BLaER1 treated with 17β-estradiol and CSF1 and Interleukin-3, amounts not matched to agents 10 nM and 100 nM (cell line): ENCODE results near the gene HERC3.

Experiments
- H3K27ac ChIP-seq, 11 experiments: shearing (Covaris generic); formaldehyde crosslinking; 2 replicates each; pipeline ENCODE4 v1.8.1; 2022
- H3K27me3 ChIP-seq, 11 experiments: shearing (Covaris generic); formaldehyde crosslinking; 2 replicates each; pipeline ENCODE4 v1.8.1; 2022
- H3K36me3 ChIP-seq, 11 experiments: shearing (Covaris generic); formaldehyde crosslinking; 2 replicates each; pipeline ENCODE4 v1.8.1; 2022
- H3K4me1 ChIP-seq, 10 experiments: shearing (Covaris generic); formaldehyde crosslinking; 2 replicates each; pipeline ENCODE4 v1.8.1; 2022
- H3K4me2 ChIP-seq, 11 experiments: shearing (Covaris generic); formaldehyde crosslinking; 2 replicates each; pipeline ENCODE4 v1.8.1; 2022
- H3K4me3 ChIP-seq, 10 experiments: shearing (Covaris generic); formaldehyde crosslinking; 2 replicates each; pipeline ENCODE4 v1.8.1; 2022
- H3K9ac ChIP-seq, 11 experiments: shearing (Covaris generic); formaldehyde crosslinking; 2 replicates each; pipeline ENCODE4 v1.8.1; 2022
- H3K9me3 ChIP-seq, 11 experiments: shearing (Covaris generic); formaldehyde crosslinking; replicated peaks in 1 of 11; 2 replicates each; pipeline ENCODE4 v1.8.1; 2022
- H4K20me1 ChIP-seq, 11 experiments: shearing (Covaris generic); formaldehyde crosslinking; 2 replicates each; pipeline ENCODE4 v1.8.1; 2022
- Cebpa-rat ChIP-seq, 11 experiments: shearing (Covaris generic); IDR thresholded peaks; 2 replicates each; pipeline ENCODE4 v1.8.1; 2022

HERC3 gene

GRCh38 chr4:88659890-88660208 lies 67.6 kb downstream of the HERC3 start:
- TF ChIP-seq Cebpa-rat (IDR thresholded peaks at IDR 0.05), result no peak
- H4K20me1 ChIP-seq, result no peaks in the 10 kb centered on the region; a peak in 1 of 22 replicates
- H3K4me3 ChIP-seq, result no peak overlapping the region
- no peak overlapping the region for H3K4me2 ChIP-seq
- H3K9ac ChIP-seq, result no peak overlapping the region
- peaks cover 23 to 94% (median 34%) of the 10 kb centered on the region in 11 experiments for H3K36me3 ChIP-seq
- no peaks in the 10 kb centered on the region for H3K9me3 ChIP-seq
- H3K4me1 ChIP-seq, result 0 out of 20 replicates have a peak, but pooled peaks cover 0 to 3% (median 0%) of the 10 kb centered on the region in 10 experiments
- H3K27ac ChIP-seq, result no peak overlapping the region
- H3K27me3 ChIP-seq, result no peaks in the 10 kb centered on the region

GRCh38 chr4:88660446-88661294 lies 68.4 kb downstream of the HERC3 start:
- Histone ChIP-seq H3K9ac (no peak overlapping the region), H3K27ac (no peak overlapping the region), H4K20me1 (no peaks in the 10 kb centered on the region; a peak in 1 of 22 replicates), H3K36me3 (peaks cover 15 to 94% (median 26%) of the 10 kb centered on the region in 11 experiments; a peak in 21 of 22 replicates), H3K4me2 (no peak overlapping the region), H3K4me1 (0 out of 20 replicates have a peak, but pooled peaks cover 0 to 3% (median 0%) of the 10 kb centered on the region in 10 experiments), H3K9me3 (no peaks in the 10 kb centered on the region), H3K4me3 (no peak overlapping the region), H3K27me3 (no peaks in the 10 kb centered on the region)
- no peak for TF ChIP-seq Cebpa-rat (IDR thresholded peaks at IDR 0.05)

- Histone ChIP-seq H3K27me3 (no peaks in the 10 kb centered on the region), H4K20me1 (no peaks in the 10 kb centered on the region; a peak in 1 of 22 replicates), H3K9ac (no peak overlapping the region), H3K4me1 (0 out of 20 replicates have a peak, but pooled peaks cover 0 to 3% (median 0%) of the 10 kb centered on the region in 10 experiments), H3K9me3 (no peaks in the 10 kb centered on the region), H3K4me2 (no peak overlapping the region), H3K27ac (no peak overlapping the region), H3K4me3 (no peak overlapping the region), H3K36me3 (peaks cover 8 to 91% (median 18%) of the 10 kb centered on the region in 11 experiments; a peak in 16 of 22 replicates)
- no peak for TF ChIP-seq Cebpa-rat (IDR thresholded peaks at IDR 0.05)
These were observed 69.5 kb downstream of the HERC3 start for GRCh38 chr4:88661739-88662138.

GRCh38 chr4:88672987-88673386 lies 80.7 kb downstream of the HERC3 start:
- no peak overlapping the region for H3K4me2 ChIP-seq
- no peaks in the 10 kb centered on the region for H3K27me3 ChIP-seq
- H4K20me1 ChIP-seq, result no peaks in the 10 kb centered on the region; a peak in 1 of 22 replicates
- TF ChIP-seq Cebpa-rat (IDR thresholded peaks at IDR 0.05), result no peak
- no peak overlapping the region for H3K4me3 ChIP-seq
- no peak overlapping the region for H3K9ac ChIP-seq
- no peaks in the 10 kb centered on the region for H3K4me1 ChIP-seq
- H3K9me3 ChIP-seq, result 0 out of 22 replicates have a peak, but pooled peaks cover 0 to 3% (median 0%) of the 10 kb centered on the region in 11 experiments
- peaks cover 15 to 87% (median 39%) of the 10 kb centered on the region in 11 experiments for H3K36me3 ChIP-seq
- no peak overlapping the region for H3K27ac ChIP-seq

GRCh38 chr4:88673886-88674285 lies 81.6 kb downstream of the HERC3 start:
- no peak overlapping the region for H3K27ac ChIP-seq
- TF ChIP-seq Cebpa-rat (IDR thresholded peaks at IDR 0.05), result no peak
- no peak overlapping the region for H3K9ac ChIP-seq

GRCh38 chr4:88674565-88674964 lies 82.3 kb downstream of the HERC3 start:
- Histone ChIP-seq H3K27ac (no peak overlapping the region), H3K4me1 (no peaks in the 10 kb centered on the region), H3K27me3 (no peaks in the 10 kb centered on the region), H3K4me3 (no peak overlapping the region), H3K9ac (no peak overlapping the region), H3K9me3 (0 out of 22 replicates have a peak, but pooled peaks cover 0 to 3% (median 0%) of the 10 kb centered on the region in 11 experiments), H4K20me1 (no peaks in the 10 kb centered on the region; a peak in 1 of 22 replicates), H3K36me3 (peaks cover 23 to 87% (median 46%) of the 10 kb centered on the region in 11 experiments), H3K4me2 (no peak overlapping the region)
- TF ChIP-seq Cebpa-rat (IDR thresholded peaks at IDR 0.05), result no peak

More at GRCh38 chr4:88673886-88674285, 81.6 kb downstream of the HERC3 start:
- H3K4me1 ChIP-seq, result no peaks in the 10 kb centered on the region
- no peaks in the 10 kb centered on the region for H3K27me3 ChIP-seq
- 0 out of 22 replicates have a peak, but pooled peaks cover 0 to 3% (median 0%) of the 10 kb centered on the region in 11 experiments for H3K9me3 ChIP-seq
- H3K36me3 ChIP-seq, result peaks cover 21 to 87% (median 41%) of the 10 kb centered on the region in 11 experiments
- no peak overlapping the region for H3K4me2 ChIP-seq
- no peak overlapping the region for H3K4me3 ChIP-seq
- H4K20me1 ChIP-seq, result no peaks in the 10 kb centered on the region; a peak in 1 of 22 replicates

- Histone ChIP-seq H3K9me3 (0 out of 22 replicates have a peak, but pooled peaks cover 0 to 3% (median 0%) of the 10 kb centered on the region in 11 experiments), H3K4me2 (no peak overlapping the region), H3K4me1 (no peaks in the 10 kb centered on the region), H3K27ac (no peak overlapping the region), H3K4me3 (no peak overlapping the region), H4K20me1 (no peaks in the 10 kb centered on the region; a peak in 1 of 22 replicates), H3K9ac (no peak overlapping the region), H3K27me3 (no peaks in the 10 kb centered on the region), H3K36me3 (peaks cover 25 to 87% (median 46%) of the 10 kb centered on the region in 11 experiments)
- TF ChIP-seq Cebpa-rat (IDR thresholded peaks at IDR 0.05), result no peak
These were observed 82.7 kb downstream of the HERC3 start for GRCh38 chr4:88674979-88675378.

- no peaks in the 10 kb centered on the region for H3K4me1 ChIP-seq
- H3K9ac ChIP-seq, result no peak overlapping the region
- no peaks in the 10 kb centered on the region; a peak in 1 of 22 replicates for H4K20me1 ChIP-seq
- peaks cover 26 to 87% (median 47%) of the 10 kb centered on the region in 11 experiments for H3K36me3 ChIP-seq
- H3K4me3 ChIP-seq, result no peak overlapping the region
- H3K27me3 ChIP-seq, result no peaks in the 10 kb centered on the region
- no peak overlapping the region for H3K4me2 ChIP-seq
- no peak overlapping the region for H3K27ac ChIP-seq
- TF ChIP-seq Cebpa-rat (IDR thresholded peaks at IDR 0.05), result no peak
- peaks cover 0 to 3% (median 0%) of the 10 kb centered on the region in 11 experiments; a peak in 1 of 22 replicates for H3K9me3 ChIP-seq
These were observed 83.3 kb downstream of the HERC3 start for GRCh38 chr4:88675543-88675942.

GRCh38 chr4:88681209-88681608 lies 88.9 kb downstream of the HERC3 start:
- H3K9ac ChIP-seq, result no peak overlapping the region
- TF ChIP-seq Cebpa-rat (IDR thresholded peaks at IDR 0.05), result no peak
- no peak overlapping the region for H3K4me3 ChIP-seq
- no peak overlapping the region for H3K4me2 ChIP-seq
- H3K27ac ChIP-seq, result no peak overlapping the region
- no peaks in the 10 kb centered on the region for H3K4me1 ChIP-seq
- H3K27me3 ChIP-seq, result no peaks in the 10 kb centered on the region
- H4K20me1 ChIP-seq, result no peaks in the 10 kb centered on the region
- peaks cover 0 to 21% (median 7%) of the 10 kb centered on the region in 11 experiments; a peak in 17 of 22 replicates for H3K9me3 ChIP-seq
- peaks cover 47 to 87% (median 64%) of the 10 kb centered on the region in 11 experiments for H3K36me3 ChIP-seq
